ENCODE measurements around the gene KLF15.

The KLF15 gene

GRCh38 chr3:126344380-126345041 lies 12.7 kb downstream of the KLF15 start:
- no peak for TF ChIP-seq CTCF (conservative IDR thresholded peaks at IDR 0.05; ENCODE audit: low read depth)
- H3K27ac ChIP-seq, result no peak overlapping the region
- ChIA-PET CTCF (no interaction called here), POLR2A (ENCODE audit: low non-redundant PET) (no interaction called here)
- DNase-seq (ENCODE audit: low spot score), result no peak

- DNase-seq (ENCODE audit: low spot score), result no peak
- POLR2A ChIA-PET (ENCODE audit: low non-redundant PET), result no interaction called here
Observed at GRCh38 chr3:126343649-126344035, 13.6 kb downstream of the KLF15 start.

GRCh38 chr3:126342991-126343648 lies 14.1 kb downstream of the KLF15 start:
- H3K27ac ChIP-seq, result no peak overlapping the region
- peak; percentile 32 for DNase-seq (ENCODE audit: low spot score)
- CTCF ChIA-PET, result no interaction called here
- POLR2A ChIA-PET (ENCODE audit: low non-redundant PET), result no interaction called here
- TF ChIP-seq CTCF (conservative IDR thresholded peaks at IDR 0.05; ENCODE audit: low read depth), result no peak

More at GRCh38 chr3:126343649-126344035, 13.6 kb downstream of the KLF15 start:
- H3K27ac ChIP-seq, result no peak overlapping the region
- TF ChIP-seq CTCF (conservative IDR thresholded peaks at IDR 0.05; ENCODE audit: low read depth), result no peak
- CTCF ChIA-PET, result no interaction called here

- no peak overlapping the region for H3K27ac ChIP-seq
- ChIA-PET CTCF (no interaction called here), POLR2A (ENCODE audit: low non-redundant PET) (no interaction called here)
- DNase-seq (ENCODE audit: low spot score), result no peak
- no peak for TF ChIP-seq CTCF (conservative IDR thresholded peaks at IDR 0.05; ENCODE audit: low read depth)
Observed at GRCh38 chr3:126342211-126342610, 15.0 kb downstream of the KLF15 start.

GRCh38 chr3:126341755-126342150 lies 15.5 kb downstream of the KLF15 start:
- CTCF ChIA-PET, result no interaction called here
- DNase-seq (ENCODE audit: low spot score), result no peak
- no peak overlapping the region for H3K27ac ChIP-seq
- POLR2A ChIA-PET (ENCODE audit: low non-redundant PET), result no interaction called here
- no peak for TF ChIP-seq CTCF (conservative IDR thresholded peaks at IDR 0.05; ENCODE audit: low read depth)

- no peak for DNase-seq (ENCODE audit: low spot score)
- ChIA-PET POLR2A (ENCODE audit: low non-redundant PET) (no interaction called here), CTCF (no interaction called here)
- TF ChIP-seq CTCF (conservative IDR thresholded peaks at IDR 0.05; ENCODE audit: low read depth), result no peak
- no peak overlapping the region for H3K27ac ChIP-seq
Observed at GRCh38 chr3:126340943-126341754, 16.1 kb downstream of the KLF15 start.

Measured in RWPE1 (cell line).